ENCODE results near the gene SLC7A7.
"Not testable (repeated sequence)": the region's sequence is repeated elsewhere in the genome, so short reads cannot be mapped to it uniquely, and the experiment has no call there.

The SLC7A7 gene

DNA sequence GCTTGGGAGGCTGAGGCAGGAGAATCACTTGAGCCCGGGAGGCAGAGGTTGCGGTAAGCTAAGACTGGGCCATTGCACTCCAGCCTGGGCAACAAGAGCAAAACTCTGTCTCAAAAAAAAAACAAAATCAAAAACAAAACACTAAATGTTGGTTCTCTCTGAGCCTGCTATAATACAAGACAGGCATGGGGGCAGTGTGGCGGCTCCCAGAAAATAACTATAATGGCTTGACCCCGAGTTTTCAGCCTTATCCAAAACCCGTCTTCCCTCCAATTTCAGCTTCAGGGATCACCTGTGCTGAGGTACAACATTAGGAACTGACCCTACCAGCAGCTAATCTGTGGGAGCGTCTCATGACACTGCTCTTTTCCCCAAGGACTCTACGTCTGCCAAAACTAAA is 862 bp downstream of the SLC7A7 start:
- no peak for ATAC-seq
- Mint-ChIP-seq H3K27ac (peak overlapping the region; percentile 80), H3K4me3 (peak overlapping the region; percentile 62), H3K27me3 (no peaks in the 10 kb centered on the region), H3K4me1 (peaks cover 51% of the 10 kb centered on the region), H3K36me3 (no peaks in the 10 kb centered on the region), H3K9me3 (no peaks in the 10 kb centered on the region)

- Mint-ChIP-seq H3K27me3 (no peaks in the 10 kb centered on the region), H3K36me3 (no peaks in the 10 kb centered on the region), H3K4me1 (peaks cover 50% of the 10 kb centered on the region), H3K4me3 (peak overlapping the region; percentile 67), H3K27ac (peak overlapping the region; percentile 82), H3K9me3 (no peaks in the 10 kb centered on the region)
- ATAC-seq: peak; percentile 52
Observed at GRCh38 chr14:22813145-22813544, 2.1 kb downstream of the SLC7A7 start.

DNA sequence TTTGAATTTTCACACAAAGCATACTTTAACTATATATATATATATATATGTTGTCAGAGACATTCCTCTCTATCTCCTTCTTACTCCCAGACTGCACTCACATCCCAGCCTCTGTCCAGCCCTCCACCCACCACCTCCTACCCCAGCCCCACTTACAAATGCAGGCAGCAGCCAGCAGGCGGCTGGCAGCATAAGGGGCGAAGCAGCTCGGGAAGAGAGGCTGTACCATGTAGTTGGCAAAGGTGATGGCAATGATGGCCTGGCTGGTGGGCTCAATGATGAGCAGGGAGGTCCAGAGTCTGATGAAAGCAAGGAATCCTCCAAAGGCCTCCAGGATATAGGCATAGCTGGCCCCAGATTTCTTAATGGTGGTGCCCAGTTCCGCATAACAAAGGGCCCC is 2.5 kb downstream of the SLC7A7 start:
- Mint-ChIP-seq H3K27me3 (no peaks in the 10 kb centered on the region), H3K9me3 (no peaks in the 10 kb centered on the region), H3K4me3 (peak overlapping the region; percentile 67), H3K27ac (peak overlapping the region; percentile 82), H3K36me3 (no peaks in the 10 kb centered on the region), H3K4me1 (peaks cover 54% of the 10 kb centered on the region)
- no peak for ATAC-seq

- Mint-ChIP-seq H3K27me3 (no peaks in the 10 kb centered on the region), H3K4me3 (no peak overlapping the region), H3K27ac (peak overlapping the region; percentile 82), H3K4me1 (peaks cover 62% of the 10 kb centered on the region), H3K36me3 (no peaks in the 10 kb centered on the region), H3K9me3 (no peaks in the 10 kb centered on the region)
- no peak for ATAC-seq
Observed at GRCh38 chr14:22811722-22812121, 3.5 kb downstream of the SLC7A7 start.

- Mint-ChIP-seq H3K27me3 (no peaks in the 10 kb centered on the region), H3K4me3 (no peak overlapping the region)
Observed at GRCh38 chr14:22808388-22809209, 6.6 kb downstream of the SLC7A7 start.

GRCh38 chr14:22807432-22808087 is 7.7 kb downstream of the SLC7A7 start:
- no peak for ATAC-seq
- peaks cover 9% of the 10 kb centered on the region for H3K36me3 Mint-ChIP-seq
- no peaks in the 10 kb centered on the region for H3K9me3 Mint-ChIP-seq
- H3K4me3 Mint-ChIP-seq: no peak overlapping the region
- H3K27ac Mint-ChIP-seq: peak overlapping the region; percentile 36
- H3K27me3 Mint-ChIP-seq: no peaks in the 10 kb centered on the region
- H3K4me1 Mint-ChIP-seq: peaks cover 63% of the 10 kb centered on the region

More at GRCh38 chr14:22808388-22809209, 6.6 kb downstream of the SLC7A7 start:
- ATAC-seq: no peak
- peaks cover 63% of the 10 kb centered on the region for H3K4me1 Mint-ChIP-seq
- no peaks in the 10 kb centered on the region for H3K9me3 Mint-ChIP-seq
- H3K27ac Mint-ChIP-seq: peak overlapping the region; percentile 36
- H3K36me3 Mint-ChIP-seq: peaks cover 6% of the 10 kb centered on the region

DNA sequence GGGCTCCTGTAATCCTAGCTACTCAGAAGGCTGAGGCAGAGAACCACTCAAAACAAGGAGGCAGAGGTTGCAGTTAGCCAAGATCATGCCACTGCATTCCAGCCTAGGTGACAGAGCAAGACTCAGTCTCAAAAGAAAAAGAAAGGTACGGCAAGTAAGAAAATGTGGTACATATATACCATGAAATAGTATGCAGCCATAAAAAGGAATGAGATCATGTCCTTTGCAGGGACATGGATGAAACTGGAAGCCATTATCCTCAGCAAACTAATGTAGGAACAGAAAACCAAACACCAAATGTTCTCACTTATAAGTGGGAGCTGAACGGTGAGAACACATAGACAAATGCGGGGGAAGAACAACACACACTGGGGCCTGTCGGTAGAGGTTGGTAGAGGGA is 10.0 kb downstream of the SLC7A7 start:
- peaks cover 70% of the 10 kb centered on the region for H3K4me1 Mint-ChIP-seq
- H3K9me3 Mint-ChIP-seq, H3K27me3 Mint-ChIP-seq, H3K4me3 Mint-ChIP-seq, ATAC-seq: not testable (repeated sequence)
- peak overlapping the region; percentile 79 for H3K27ac Mint-ChIP-seq
- peaks cover 14% of the 10 kb centered on the region for H3K36me3 Mint-ChIP-seq

DNA sequence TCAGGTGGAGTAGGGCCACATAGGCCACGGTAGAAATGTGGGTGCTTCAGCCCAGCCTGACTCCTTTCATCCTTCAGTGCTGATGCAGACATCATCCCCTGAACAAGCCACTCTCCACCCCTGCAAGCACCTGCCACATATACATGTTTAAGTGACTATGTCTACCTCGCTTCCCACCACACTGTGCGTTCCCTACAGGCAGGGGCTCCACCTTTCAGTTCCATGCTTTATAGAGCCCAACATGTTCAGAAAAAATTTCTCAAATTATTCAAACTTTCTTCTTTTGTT is 11.6 kb downstream of the SLC7A7 start:
- Mint-ChIP-seq H3K9me3 (no peaks in the 10 kb centered on the region), H3K36me3 (peaks cover 20% of the 10 kb centered on the region), H3K4me1 (peaks cover 81% of the 10 kb centered on the region), H3K27ac (peak overlapping the region; percentile 79), H3K27me3 (no peaks in the 10 kb centered on the region), H3K4me3 (peak overlapping the region; percentile 21)
- ATAC-seq: peak; percentile 77

- Mint-ChIP-seq H3K36me3 (peaks cover 20% of the 10 kb centered on the region), H3K4me1 (peaks cover 81% of the 10 kb centered on the region), H3K4me3 (peak overlapping the region; percentile 53), H3K27me3 (no peaks in the 10 kb centered on the region), H3K9me3 (no peaks in the 10 kb centered on the region), H3K27ac (peak overlapping the region; percentile 79)
- ATAC-seq: peak; percentile 91
Observed at GRCh38 chr14:22802860-22803686, 12.2 kb downstream of the SLC7A7 start.

DNA sequence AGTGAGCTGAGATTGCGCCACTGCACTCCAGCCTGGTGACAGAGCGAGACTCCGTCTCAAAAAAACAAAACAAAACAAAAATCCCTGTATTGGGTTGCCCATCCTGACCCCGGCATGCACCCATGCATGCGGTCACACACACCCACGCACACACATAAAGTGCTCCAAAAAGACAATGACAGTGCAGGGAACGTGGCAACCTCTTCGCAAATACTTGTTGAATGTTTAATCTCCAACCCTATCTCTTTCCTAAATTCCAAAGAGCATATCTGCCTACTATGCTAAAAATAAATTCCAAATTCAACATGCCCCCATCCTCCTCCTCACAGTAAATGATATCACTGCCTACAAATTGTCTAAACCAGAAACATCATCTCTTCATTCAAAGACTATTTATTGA is 13.5 kb downstream of the SLC7A7 start:
- Mint-ChIP-seq H3K36me3 (peaks cover 20% of the 10 kb centered on the region), H3K9me3 (no peaks in the 10 kb centered on the region), H3K4me3 (no peak overlapping the region), H3K27me3 (no peaks in the 10 kb centered on the region), H3K4me1 (peaks cover 80% of the 10 kb centered on the region), H3K27ac (peak overlapping the region; percentile 79)
- no peak for ATAC-seq

- no peaks in the 10 kb centered on the region for H3K27me3 Mint-ChIP-seq
- no peak for ATAC-seq
- H3K27ac Mint-ChIP-seq: no peak overlapping the region
- H3K4me1 Mint-ChIP-seq: peaks cover 90% of the 10 kb centered on the region
- peaks cover 26% of the 10 kb centered on the region for H3K36me3 Mint-ChIP-seq
- H3K9me3 Mint-ChIP-seq: peaks cover 3% of the 10 kb centered on the region
- H3K4me3 Mint-ChIP-seq: no peak overlapping the region
Observed at GRCh38 chr14:22800346-22800745, 14.9 kb downstream of the SLC7A7 start.

- peaks cover 3% of the 10 kb centered on the region for H3K9me3 Mint-ChIP-seq
- H3K4me1 Mint-ChIP-seq: peaks cover 88% of the 10 kb centered on the region
- H3K27ac Mint-ChIP-seq: peak overlapping the region; percentile 87
- H3K36me3 Mint-ChIP-seq: peaks cover 24% of the 10 kb centered on the region
- H3K27me3 Mint-ChIP-seq: no peaks in the 10 kb centered on the region
- ATAC-seq: no peak
- no peak overlapping the region for H3K4me3 Mint-ChIP-seq
Observed at GRCh38 chr14:22798528-22798927, 16.7 kb downstream of the SLC7A7 start.

- Mint-ChIP-seq H3K4me3 (no peak overlapping the region), H3K9me3 (peaks cover 3% of the 10 kb centered on the region), H3K4me1 (peaks cover 76% of the 10 kb centered on the region), H3K36me3 (peaks cover 18% of the 10 kb centered on the region), H3K27me3 (no peaks in the 10 kb centered on the region), H3K27ac (peak overlapping the region; percentile 87)
- ATAC-seq: no peak
Observed at GRCh38 chr14:22797017-22797917, 18.0 kb downstream of the SLC7A7 start.

- Mint-ChIP-seq H3K4me3 (no peak overlapping the region), H3K36me3 (peaks cover 18% of the 10 kb centered on the region), H3K27me3 (no peaks in the 10 kb centered on the region), H3K27ac (peak overlapping the region; percentile 87), H3K9me3 (peaks cover 3% of the 10 kb centered on the region), H3K4me1 (peaks cover 76% of the 10 kb centered on the region)
- ATAC-seq: peak; percentile 57
Observed at GRCh38 chr14:22796087-22796707, 19.0 kb downstream of the SLC7A7 start.
